Neural cell (in vitro differentiated cells): ENCODE data around the gene DNAJB8.

Experiments
- CTCF ChIP-seq: fragments of 450-650 bp; IDR thresholded peaks from 2 replicates; pipeline ENCODE4 v1.5.1; 2014; ENCODE audit warnings: antibody characterized with exemption, mild to moderate bottlenecking, moderate library complexity; ENCODE audit not compliant: poor library complexity, severe bottlenecking
- EP300 ChIP-seq: fragments of 450-650 bp; conservative IDR thresholded peaks from 2 replicates; pipeline ENCODE4 v1.6.1; 2014; ENCODE audit warnings: antibody characterized with exemption, mild to moderate bottlenecking, moderate library complexity; ENCODE audit not compliant: poor library complexity, severe bottlenecking
- EZH2 ChIP-seq: fragments of 200-600, 300-800 bp; shearing (Covaris generic), sonication (generic); IDR thresholded peaks from 2 replicates; pipeline ENCODE4 v1.6.1; 2014; ENCODE audit warnings: antibody characterized with exemption, low read length, borderline replicate concordance, mild to moderate bottlenecking; ENCODE audit not compliant: insufficient read depth, poor library complexity, severe bottlenecking
- RAD21 ChIP-seq: fragments of 450-650 bp; conservative IDR thresholded peaks from 2 replicates; pipeline ENCODE4 v1.6.1; 2014; ENCODE audit warnings: antibody characterized with exemption, mild to moderate bottlenecking, moderate library complexity
- TF ChIP-seq, protein P1 (sequence below): IDR thresholded peaks from 2 replicates; pipeline ENCODE4 v1.6.1; 2012; ENCODE audit warnings: borderline replicate concordance

- no peak for TF ChIP-seq RAD21
- TF ChIP-seq CTCF = no peak
- no peak for TF ChIP-seq EP300
- TF ChIP-seq, protein P1, sequence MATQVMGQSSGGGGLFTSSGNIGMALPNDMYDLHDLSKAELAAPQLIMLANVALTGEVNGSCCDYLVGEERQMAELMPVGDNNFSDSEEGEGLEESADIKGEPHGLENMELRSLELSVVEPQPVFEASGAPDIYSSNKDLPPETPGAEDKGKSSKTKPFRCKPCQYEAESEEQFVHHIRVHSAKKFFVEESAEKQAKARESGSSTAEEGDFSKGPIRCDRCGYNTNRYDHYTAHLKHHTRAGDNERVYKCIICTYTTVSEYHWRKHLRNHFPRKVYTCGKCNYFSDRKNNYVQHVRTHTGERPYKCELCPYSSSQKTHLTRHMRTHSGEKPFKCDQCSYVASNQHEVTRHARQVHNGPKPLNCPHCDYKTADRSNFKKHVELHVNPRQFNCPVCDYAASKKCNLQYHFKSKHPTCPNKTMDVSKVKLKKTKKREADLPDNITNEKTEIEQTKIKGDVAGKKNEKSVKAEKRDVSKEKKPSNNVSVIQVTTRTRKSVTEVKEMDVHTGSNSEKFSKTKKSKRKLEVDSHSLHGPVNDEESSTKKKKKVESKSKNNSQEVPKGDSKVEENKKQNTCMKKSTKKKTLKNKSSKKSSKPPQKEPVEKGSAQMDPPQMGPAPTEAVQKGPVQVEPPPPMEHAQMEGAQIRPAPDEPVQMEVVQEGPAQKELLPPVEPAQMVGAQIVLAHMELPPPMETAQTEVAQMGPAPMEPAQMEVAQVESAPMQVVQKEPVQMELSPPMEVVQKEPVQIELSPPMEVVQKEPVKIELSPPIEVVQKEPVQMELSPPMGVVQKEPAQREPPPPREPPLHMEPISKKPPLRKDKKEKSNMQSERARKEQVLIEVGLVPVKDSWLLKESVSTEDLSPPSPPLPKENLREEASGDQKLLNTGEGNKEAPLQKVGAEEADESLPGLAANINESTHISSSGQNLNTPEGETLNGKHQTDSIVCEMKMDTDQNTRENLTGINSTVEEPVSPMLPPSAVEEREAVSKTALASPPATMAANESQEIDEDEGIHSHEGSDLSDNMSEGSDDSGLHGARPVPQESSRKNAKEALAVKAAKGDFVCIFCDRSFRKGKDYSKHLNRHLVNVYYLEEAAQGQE = no peak
- no peak for TF ChIP-seq EZH2
Observed at GRCh38 chr3:128464702-128465101, 2.0 kb downstream of the DNAJB8 start.
